SK-N-SH treated with all-trans-retinoic acid at 6 μM for 48 hours (cell line): ENCODE measurements around the gene SLC6A18.

ENCODE experiments used
- ATAC-seq: fragments of 200-7000 bp; cut with Tn5 transposase; 3 replicates; pipeline ENCODE4 v1.9.1; 2020; ENCODE audit warnings: mild to moderate bottlenecking, moderate library complexity
- ARNTL ChIP-seq: fragments of 450-650 bp; formaldehyde crosslinking; IDR thresholded peaks from 2 replicates; pipeline ENCODE4 v1.5.0; 2020; ENCODE audit warnings: low read depth, mild to moderate bottlenecking, moderate library complexity, borderline replicate concordance
- CSDC2 ChIP-seq: fragments of 250-450 bp; sonication (Bioruptor Pico); IDR thresholded peaks from 2 replicates; pipeline ENCODE4 v1.5.0; 2020; ENCODE audit warnings: mild to moderate bottlenecking, moderate library complexity
- ESRRG ChIP-seq: fragments of 250-450 bp; sonication (Bioruptor Pico); IDR thresholded peaks from 2 replicates; pipeline ENCODE4 v1.6.1; 2021; ENCODE audit warnings: mild to moderate bottlenecking
- GLIS3 ChIP-seq: fragments of 250-450 bp; sonication (Bioruptor Pico); IDR thresholded peaks from 2 replicates; pipeline ENCODE4 v1.5.0; 2020; ENCODE audit warnings: mild to moderate bottlenecking, moderate library complexity
- ISL1 ChIP-seq: fragments of 250-450 bp; sonication (Bioruptor Pico); IDR thresholded peaks from 2 replicates; pipeline ENCODE4 v2.1.2; 2022; ENCODE audit warnings: mild to moderate bottlenecking, moderate library complexity
- OSR1 ChIP-seq: fragments of 250-450 bp; sonication (Bioruptor Pico); IDR thresholded peaks from 2 replicates; pipeline ENCODE4 v1.8.0; 2022; ENCODE audit warnings: moderate library complexity, mild to moderate bottlenecking, inconsistent platforms
- PPARA ChIP-seq: fragments of 250-450 bp; sonication (Bioruptor Pico); IDR thresholded peaks from 2 replicates; pipeline ENCODE4 v1.5.0; 2020; ENCODE audit warnings: mild to moderate bottlenecking, borderline replicate concordance
- RARB ChIP-seq: fragments of 250-450 bp; sonication (Bioruptor Pico); IDR thresholded peaks from 2 replicates; pipeline ENCODE4 v1.8.0; 2021; ENCODE audit warnings: mild to moderate bottlenecking, moderate library complexity
- SNAI2 ChIP-seq: fragments of 250-450 bp; sonication (Bioruptor Pico); IDR thresholded peaks from 2 replicates; pipeline ENCODE4 v1.5.0; 2020; ENCODE audit warnings: mild to moderate bottlenecking, moderate library complexity
- TCF4 ChIP-seq: fragments of 250-450 bp; sonication (Bioruptor Pico); IDR thresholded peaks from 2 replicates; pipeline ENCODE4 v1.8.0; 2021; ENCODE audit warnings: mild to moderate bottlenecking, moderate library complexity, borderline replicate concordance
- TOX ChIP-seq: fragments of 250-450 bp; sonication (Bioruptor Pico); IDR thresholded peaks from 2 replicates; pipeline ENCODE4 v1.8.0; 2021; ENCODE audit warnings: mild to moderate bottlenecking, moderate library complexity, borderline replicate concordance
- TSHZ2 ChIP-seq: fragments of 250-450 bp; sonication (Bioruptor Pico); IDR thresholded peaks from 2 replicates; pipeline ENCODE4 v1.5.0; 2020; ENCODE audit warnings: mild to moderate bottlenecking, moderate library complexity
- ZC3H10 ChIP-seq: fragments of 250-450 bp; sonication (Bioruptor Pico); IDR thresholded peaks from 2 replicates; pipeline ENCODE4 v1.5.1; 2021; ENCODE audit warnings: mild to moderate bottlenecking, moderate library complexity
- ZFP3 ChIP-seq: fragments of 250-450 bp; sonication (Bioruptor Pico); IDR thresholded peaks from 2 replicates; pipeline ENCODE4 v1.5.0; 2020; ENCODE audit warnings: mild to moderate bottlenecking, moderate library complexity
- ZFP30 ChIP-seq: fragments of 450-650 bp; formaldehyde crosslinking; IDR thresholded peaks from 2 replicates; pipeline ENCODE4 v1.5.0; 2022; ENCODE audit warnings: mild to moderate bottlenecking, moderate library complexity
- ZNF565 ChIP-seq: fragments of 450-650 bp; formaldehyde crosslinking; conservative IDR thresholded peaks from 2 replicates; pipeline ENCODE4 v1.5.0; 2020; ENCODE audit warnings: low read depth, mild to moderate bottlenecking, moderate library complexity
- ZNF70 ChIP-seq: fragments of 450-650 bp; formaldehyde crosslinking; IDR thresholded peaks from 2 replicates; pipeline ENCODE4 v1.5.0; 2020; ENCODE audit warnings: mild to moderate bottlenecking, moderate library complexity
- ZNF8 ChIP-seq: fragments of 450-650 bp; formaldehyde crosslinking; IDR thresholded peaks from 2 replicates; pipeline ENCODE4 v1.5.0; 2020; ENCODE audit warnings: mild to moderate bottlenecking, moderate library complexity
- TF ChIP-seq, protein P1 (sequence below): fragments of 250-450 bp; sonication (Bioruptor Pico); IDR thresholded peaks from 2 replicates; pipeline ENCODE4 v1.5.1; 2020; ENCODE audit warnings: low read depth, mild to moderate bottlenecking, moderate library complexity
- TF ChIP-seq, protein P2 (sequence below): fragments of 250-450 bp; sonication (Bioruptor Pico); IDR thresholded peaks from 2 replicates; pipeline ENCODE4 v1.8.0; 2020; ENCODE audit warnings: mild to moderate bottlenecking, moderate library complexity, borderline replicate concordance
- TF ChIP-seq, protein P3 (sequence below): fragments of 250-450 bp; sonication (Bioruptor Pico); IDR thresholded peaks from 2 replicates; pipeline ENCODE4 v1.5.1; 2021; ENCODE audit warnings: mild to moderate bottlenecking, moderate library complexity
- TF ChIP-seq, protein P4 (sequence below): fragments of 250-450 bp; sonication (Bioruptor Pico); IDR thresholded peaks from 2 replicates; pipeline ENCODE4 v1.8.0; 2021; ENCODE audit warnings: low read depth, mild to moderate bottlenecking, moderate library complexity, borderline replicate concordance

SLC6A18 gene

GRCh38 chr5:1239505-1240251, 14.5 kb downstream of the SLC6A18 start:
- ATAC-seq = no peak
- TF ChIP-seq ZNF565 (CRISPR knock-in tag) (no peak), ESRRG (no peak), ARNTL (CRISPR knock-in tag) (no peak), ZC3H10 (CRISPR knock-in tag) (no peak), TOX (no peak), PPARA (CRISPR knock-in tag) (no peak), RARB (CRISPR knock-in tag) (no peak), ZNF70 (CRISPR knock-in tag) (no peak), CSDC2 (no peak), ZFP3 (no peak), ZFP30 (no peak), TCF4 (CRISPR knock-in tag) (no peak), SNAI2 (CRISPR knock-in tag) (no peak), GLIS3 (no peak)
- TF ChIP-seq, protein P1, sequence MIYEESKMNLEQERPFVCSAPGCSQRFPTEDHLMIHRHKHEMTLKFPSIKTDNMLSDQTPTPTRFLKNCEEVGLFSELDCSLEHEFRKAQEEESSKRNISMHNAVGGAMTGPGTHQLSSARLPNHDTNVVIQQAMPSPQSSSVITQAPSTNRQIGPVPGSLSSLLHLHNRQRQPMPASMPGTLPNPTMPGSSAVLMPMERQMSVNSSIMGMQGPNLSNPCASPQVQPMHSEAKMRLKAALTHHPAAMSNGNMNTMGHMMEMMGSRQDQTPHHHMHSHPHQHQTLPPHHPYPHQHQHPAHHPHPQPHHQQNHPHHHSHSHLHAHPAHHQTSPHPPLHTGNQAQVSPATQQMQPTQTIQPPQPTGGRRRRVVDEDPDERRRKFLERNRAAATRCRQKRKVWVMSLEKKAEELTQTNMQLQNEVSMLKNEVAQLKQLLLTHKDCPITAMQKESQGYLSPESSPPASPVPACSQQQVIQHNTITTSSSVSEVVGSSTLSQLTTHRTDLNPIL (CRISPR knock-in tag) = no peak
- TF ChIP-seq, protein P2, sequence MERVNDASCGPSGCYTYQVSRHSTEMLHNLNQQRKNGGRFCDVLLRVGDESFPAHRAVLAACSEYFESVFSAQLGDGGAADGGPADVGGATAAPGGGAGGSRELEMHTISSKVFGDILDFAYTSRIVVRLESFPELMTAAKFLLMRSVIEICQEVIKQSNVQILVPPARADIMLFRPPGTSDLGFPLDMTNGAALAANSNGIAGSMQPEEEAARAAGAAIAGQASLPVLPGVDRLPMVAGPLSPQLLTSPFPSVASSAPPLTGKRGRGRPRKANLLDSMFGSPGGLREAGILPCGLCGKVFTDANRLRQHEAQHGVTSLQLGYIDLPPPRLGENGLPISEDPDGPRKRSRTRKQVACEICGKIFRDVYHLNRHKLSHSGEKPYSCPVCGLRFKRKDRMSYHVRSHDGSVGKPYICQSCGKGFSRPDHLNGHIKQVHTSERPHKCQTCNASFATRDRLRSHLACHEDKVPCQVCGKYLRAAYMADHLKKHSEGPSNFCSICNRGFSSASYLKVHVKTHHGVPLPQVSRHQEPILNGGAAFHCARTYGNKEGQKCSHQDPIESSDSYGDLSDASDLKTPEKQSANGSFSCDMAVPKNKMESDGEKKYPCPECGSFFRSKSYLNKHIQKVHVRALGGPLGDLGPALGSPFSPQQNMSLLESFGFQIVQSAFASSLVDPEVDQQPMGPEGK = no peak
- TF ChIP-seq, protein P3, sequence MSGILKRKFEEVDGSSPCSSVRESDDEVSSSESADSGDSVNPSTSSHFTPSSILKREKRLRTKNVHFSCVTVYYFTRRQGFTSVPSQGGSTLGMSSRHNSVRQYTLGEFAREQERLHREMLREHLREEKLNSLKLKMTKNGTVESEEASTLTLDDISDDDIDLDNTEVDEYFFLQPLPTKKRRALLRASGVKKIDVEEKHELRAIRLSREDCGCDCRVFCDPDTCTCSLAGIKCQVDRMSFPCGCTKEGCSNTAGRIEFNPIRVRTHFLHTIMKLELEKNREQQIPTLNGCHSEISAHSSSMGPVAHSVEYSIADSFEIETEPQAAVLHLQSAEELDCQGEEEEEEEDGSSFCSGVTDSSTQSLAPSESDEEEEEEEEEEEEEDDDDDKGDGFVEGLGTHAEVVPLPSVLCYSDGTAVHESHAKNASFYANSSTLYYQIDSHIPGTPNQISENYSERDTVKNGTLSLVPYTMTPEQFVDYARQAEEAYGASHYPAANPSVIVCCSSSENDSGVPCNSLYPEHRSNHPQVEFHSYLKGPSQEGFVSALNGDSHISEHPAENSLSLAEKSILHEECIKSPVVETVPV = no peak

DNA sequence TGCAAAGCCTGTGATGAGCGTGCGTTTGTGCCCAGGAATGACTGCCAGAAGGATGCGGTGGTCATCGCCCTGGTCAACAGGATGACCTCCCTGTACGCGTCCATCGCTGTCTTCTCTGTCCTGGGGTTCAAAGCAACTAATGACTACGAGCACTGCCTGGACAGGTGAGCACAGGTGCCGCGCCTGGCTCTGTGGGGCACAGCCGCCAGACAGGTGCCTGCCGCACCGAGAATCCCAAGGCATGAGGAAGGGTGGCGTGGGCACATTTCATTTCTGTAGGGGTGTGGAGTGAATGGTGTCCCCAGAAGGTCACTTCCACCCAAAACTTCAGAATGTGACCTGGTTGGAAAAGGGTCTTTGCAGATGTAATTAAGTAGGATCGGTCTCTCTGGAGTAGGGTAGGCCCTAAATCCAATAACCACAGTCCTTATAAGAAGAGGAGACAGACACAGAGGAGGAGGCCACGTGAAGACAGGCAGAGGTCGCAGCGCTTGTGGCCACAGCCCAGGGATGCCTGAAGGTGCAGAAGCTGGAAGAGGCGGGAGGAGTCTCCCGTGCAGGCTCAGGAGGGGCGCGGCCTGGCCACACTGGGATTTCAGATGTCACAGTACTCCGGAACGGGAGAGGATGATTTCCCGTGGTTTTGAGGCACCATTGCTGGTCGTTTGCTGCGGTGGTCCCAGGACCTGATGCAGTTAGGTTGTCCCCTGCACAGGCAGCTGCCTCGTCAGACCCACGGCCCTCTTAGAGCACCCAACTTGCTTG, 15.5 kb downstream of the SLC6A18 start:
- TF ChIP-seq CSDC2 = no peak
- no peak for TF ChIP-seq ZC3H10 (CRISPR knock-in tag)
- no peak for TF ChIP-seq OSR1
- no peak for TF ChIP-seq TSHZ2 (CRISPR knock-in tag)
- no peak for TF ChIP-seq ISL1 (CRISPR knock-in tag)
- no peak for TF ChIP-seq ARNTL (CRISPR knock-in tag)
- TF ChIP-seq, protein P1 (CRISPR knock-in tag) = no peak
- ATAC-seq = no peak

DNA sequence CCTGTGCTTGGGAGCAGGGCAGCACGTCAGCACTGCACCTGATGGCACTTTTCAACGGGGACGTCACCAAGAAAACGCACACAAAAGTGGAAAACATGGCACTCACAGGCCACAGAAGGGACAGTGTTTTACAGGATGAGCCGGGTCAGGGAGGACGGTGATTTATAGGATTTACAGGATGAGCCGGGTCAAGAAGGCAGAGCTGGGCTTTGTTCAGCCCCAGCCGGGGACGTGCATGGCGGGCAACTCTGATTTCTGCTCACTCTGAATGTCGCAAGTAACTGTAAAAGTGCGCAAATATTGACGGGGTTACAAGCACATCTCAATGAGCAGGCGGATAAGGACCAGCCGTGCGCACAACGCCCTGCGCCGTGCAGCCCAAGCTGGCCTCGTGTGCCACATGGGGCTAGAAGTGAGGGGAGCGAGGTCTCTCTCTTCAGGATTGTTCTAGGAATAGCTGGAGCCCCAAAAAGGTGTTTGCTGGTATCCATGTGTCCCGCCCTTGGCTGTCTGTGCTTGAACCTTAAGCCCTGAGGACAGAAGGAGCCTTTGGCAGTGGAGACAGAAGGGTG, 16.4 kb downstream of the SLC6A18 start:
- no peak for ATAC-seq
- TF ChIP-seq, protein P4, sequence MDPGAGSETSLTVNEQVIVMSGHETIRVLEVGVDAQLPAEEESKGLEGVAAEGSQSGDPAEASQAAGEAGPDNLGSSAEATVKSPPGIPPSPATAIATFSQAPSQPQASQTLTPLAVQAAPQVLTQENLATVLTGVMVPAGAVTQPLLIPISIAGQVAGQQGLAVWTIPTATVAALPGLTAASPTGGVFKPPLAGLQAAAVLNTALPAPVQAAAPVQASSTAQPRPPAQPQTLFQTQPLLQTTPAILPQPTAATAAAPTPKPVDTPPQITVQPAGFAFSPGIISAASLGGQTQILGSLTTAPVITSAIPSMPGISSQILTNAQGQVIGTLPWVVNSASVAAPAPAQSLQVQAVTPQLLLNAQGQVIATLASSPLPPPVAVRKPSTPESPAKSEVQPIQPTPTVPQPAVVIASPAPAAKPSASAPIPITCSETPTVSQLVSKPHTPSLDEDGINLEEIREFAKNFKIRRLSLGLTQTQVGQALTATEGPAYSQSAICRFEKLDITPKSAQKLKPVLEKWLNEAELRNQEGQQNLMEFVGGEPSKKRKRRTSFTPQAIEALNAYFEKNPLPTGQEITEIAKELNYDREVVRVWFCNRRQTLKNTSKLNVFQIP (CRISPR knock-in tag) = no peak
- TF ChIP-seq TSHZ2 (CRISPR knock-in tag) (no peak), ZC3H10 (CRISPR knock-in tag) (no peak), TCF4 (CRISPR knock-in tag) (no peak), ZNF8 (CRISPR knock-in tag) (no peak)
- TF ChIP-seq, protein P3 = no peak
